HepG2 (cell line): ENCODE data around the gene TAF5. TPM values are rescaled to one million over a fixed set of nuclear protein-coding genes. Genes with fewer than 3 reads are reported as not detected.
A peak's percentile ranks its signal among the peaks of the same experiment; 100 is the strongest.

Experiments
- AGO2 ChIP-seq: fragments of 200-400 bp; formaldehyde crosslinking; optimal IDR thresholded peaks from 2 replicates; pipeline ENCODE3; 2017; ENCODE audit warnings: mild to moderate bottlenecking, low read depth, low read length, moderate library complexity
- BCLAF1 ChIP-seq: fragments of 450-650 bp; IDR thresholded peaks from 2 replicates; pipeline ENCODE4 v1.6.1; 2017; ENCODE audit warnings: mild to moderate bottlenecking
- ETS1 ChIP-seq: sonication (generic); formaldehyde crosslinking; IDR thresholded peaks from 2 replicates; pipeline ENCODE4 v1.4.0; 2020; ENCODE audit warnings: missing genetic modification reagents
- GTF2F1 ChIP-seq: fragments of 150-350 bp; IDR thresholded peaks from 2 replicates; pipeline ENCODE4 v1.6.1; 2014; ENCODE audit warnings: low read length
- HHEX ChIP-seq: IDR thresholded peaks from 2 replicates; pipeline ENCODE4 v1.6.1; 2016; ENCODE audit warnings: control low read depth
- KLF12 ChIP-seq: sonication (generic); formaldehyde crosslinking; IDR thresholded peaks from 2 replicates; pipeline ENCODE4 v1.4.0; 2020; ENCODE audit warnings: missing genetic modification reagents, borderline replicate concordance
- MAFK ChIP-seq, 2 experiments: IDR thresholded peaks in 1 of 2; conservative IDR thresholded peaks in 1 of 2; 2 replicates each; pipeline ENCODE4 v1.6.1; 2011; ENCODE audit warnings: improper control_type of control experiment in 2 of 2, low read length in 2 of 2
- MTF1 ChIP-seq: sonication (generic); formaldehyde crosslinking; IDR thresholded peaks from 2 replicates; pipeline ENCODE4 v1.5.0; 2020; ENCODE audit warnings: missing genetic modification reagents
- MXI1 ChIP-seq: IDR thresholded peaks from 3 replicates; pipeline ENCODE4 v1.6.1; 2012; ENCODE audit warnings: low read depth, low read length, inconsistent platforms, borderline replicate concordance
- NAIF1 ChIP-seq: sonication (generic); formaldehyde crosslinking; IDR thresholded peaks from 2 replicates; pipeline ENCODE4 v1.5.0; 2020; ENCODE audit warnings: mild to moderate bottlenecking, missing genetic modification reagents, borderline replicate concordance
- NFIB ChIP-seq: sonication (generic); formaldehyde crosslinking; IDR thresholded peaks from 2 replicates; pipeline ENCODE4 v1.9.0; 2021; ENCODE audit warnings: missing genetic modification reagents, mild to moderate bottlenecking, borderline replicate concordance
- RCOR2 ChIP-seq: IDR thresholded peaks from 2 replicates; pipeline ENCODE4 v1.6.1; 2016; ENCODE audit warnings: missing biosample characterization, missing genetic modification reagents
- SAP130 ChIP-seq: IDR thresholded peaks from 2 replicates; pipeline ENCODE4 v1.6.1; 2016; ENCODE audit warnings: low read depth
- THRA ChIP-seq: sonication (generic); formaldehyde crosslinking; IDR thresholded peaks from 2 replicates; pipeline ENCODE4 v1.4.0; 2020; ENCODE audit warnings: missing genetic modification reagents, borderline replicate concordance
- ZBTB20 ChIP-seq: sonication (generic); formaldehyde crosslinking; IDR thresholded peaks from 2 replicates; pipeline ENCODE4 v1.8.1; 2023; ENCODE audit warnings: missing genetic modification reagents, low read depth, mild to moderate bottlenecking, borderline replicate concordance
- ZBTB26 ChIP-seq: IDR thresholded peaks from 2 replicates; pipeline ENCODE4 v1.6.1; 2016; ENCODE audit warnings: missing compliant biosample characterization, missing genetic modification reagents, borderline replicate concordance
- ZFY ChIP-seq: sonication (generic); formaldehyde crosslinking; IDR thresholded peaks from 2 replicates; pipeline ENCODE4 v1.4.0; 2020; ENCODE audit warnings: missing genetic modification reagents
- ZNF431 ChIP-seq: sonication (generic); formaldehyde crosslinking; IDR thresholded peaks from 2 replicates; pipeline ENCODE4 v1.9.0; 2022; ENCODE audit warnings: missing genetic modification reagents, low read depth, mild to moderate bottlenecking, borderline replicate concordance
- ZNF484 ChIP-seq: sonication (generic); formaldehyde crosslinking; IDR thresholded peaks from 2 replicates; pipeline ENCODE4 v1.5.1; 2020; ENCODE audit warnings: mild to moderate bottlenecking, low read depth, missing genetic modification reagents, borderline replicate concordance
- ZNF530 ChIP-seq: sonication (generic); formaldehyde crosslinking; IDR thresholded peaks from 2 replicates; pipeline ENCODE4 v1.5.0; 2020; ENCODE audit warnings: low read depth, mild to moderate bottlenecking, missing genetic modification reagents
- ZNF564 ChIP-seq: sonication (generic); formaldehyde crosslinking; IDR thresholded peaks from 2 replicates; pipeline ENCODE4 v1.8.1; 2023; ENCODE audit warnings: mild to moderate bottlenecking, missing genetic modification reagents
- ZNF75D ChIP-seq: sonication (generic); formaldehyde crosslinking; IDR thresholded peaks from 2 replicates; pipeline ENCODE4 v1.8.1; 2023; ENCODE audit warnings: missing genetic modification reagents, mild to moderate bottlenecking, borderline replicate concordance
- ZNF781 ChIP-seq: sonication (generic); formaldehyde crosslinking; IDR thresholded peaks from 2 replicates; pipeline ENCODE4 v1.5.1; 2020; ENCODE audit warnings: borderline replicate concordance, mild to moderate bottlenecking, missing genetic modification reagents; ENCODE audit errors: not compliant biosample characterization
- ZZZ3 ChIP-seq: sonication (generic); formaldehyde crosslinking; IDR thresholded peaks from 2 replicates; pipeline ENCODE4 v1.4.0; 2020; ENCODE audit warnings: missing genetic modification reagents, mild to moderate bottlenecking, borderline replicate concordance
- polyA plus RNA-seq, 8 experiments: library from polyadenylated mRNA; depleted of rRNA in 3 of 8; stranded (reverse) in 7 of 8; unstranded in 1 of 8; fragments of >200 nt; fragmentation: Illumina TruSeq in 4 of 8; extraction: Trizol in 4 of 8; gene quantifications; 2 replicates each; pipeline versions ENCODE4 v1.2.1 to v1.2.3, GENCODE V29; 2011 to 2016; ENCODE audit warnings: low read depth in 4 of 8, missing spikeins in 1 of 8, mixed read lengths in 1 of 8; ENCODE audit not compliant: insufficient read depth in 1 of 8
- total RNA-seq, 5 experiments: library from RNA; depleted of rRNA; stranded (reverse); fragments of >200 nt; fragmentation: Illumina TruSeq; extraction: Trizol; gene quantifications; 2 replicates each; pipeline ENCODE4 v1.2.3, GENCODE V29; 2016; ENCODE audit warnings: low read depth in 1 of 5

The TAF5 gene
- total and polyA plus RNA-seq, 2 of the 13 experiments (the other 11 are each of a cell fraction or from before 2014, with no cell fraction given), result 3.8 to 8.7 TPM

- TF ChIP-seq NFIB (no peak), NAIF1 (CRISPR knock-in tag) (no peak), ZNF530 (no peak), ZZZ3 (CRISPR knock-in tag) (no peak), AGO2 (peak; percentile 53), HHEX (CRISPR knock-in tag) (no peak), ZNF75D (CRISPR knock-in tag) (no peak), KLF12 (CRISPR knock-in tag) (no peak), ZBTB26 (CRISPR knock-in tag) (no peak), ZFY (CRISPR knock-in tag) (peak; percentile 89), ZNF781 (CRISPR knock-in tag) (peak; percentile 68), MTF1 (0 out of 2 replicates have a peak, but pooled peaks have one; percentile 14), ETS1 (CRISPR knock-in tag) (no peak), ZBTB20 (CRISPR knock-in tag) (no peak), MAFK (conservative IDR thresholded peaks at IDR 0.05 in 1 of 2, IDR thresholded peaks at IDR 0.05 in 1 of 2; ENCODE audit: low read length in 2 of 2) (no peak), GTF2F1 (no peak), BCLAF1 (no peak), ZNF484 (CRISPR knock-in tag) (0 out of 2 replicates have a peak, but pooled peaks have one; percentile 35), RCOR2 (CRISPR knock-in tag) (no peak), SAP130 (CRISPR knock-in tag) (peak; percentile 53), THRA (0 out of 2 replicates have a peak, but pooled peaks have one; percentile 17), MXI1 (peak; percentile 33; the same call in 1 of the 3 replicates), ZNF564 (CRISPR knock-in tag) (0 out of 2 replicates have a peak, but pooled peaks have one; percentile 65), ZNF431 (CRISPR knock-in tag) (no peak)
Observed at GRCh38 chr10:103350517-103351260, 17.1 kb upstream of the TAF5 start, which contains the start of gene PCGF6 (continued).
